DMS53 (cell line): ENCODE measurements around the gene UFL1.
"Not testable (repeated sequence)": the region's sequence is repeated elsewhere in the genome, so short reads cannot be mapped to it uniquely, and the experiment has no call there.

Experiments used
- DNase-seq: peaks from one replicate; lab custom pipeline; 2025; lab: John Stamatoyannopoulos, UW

The UFL1 gene

DNA sequence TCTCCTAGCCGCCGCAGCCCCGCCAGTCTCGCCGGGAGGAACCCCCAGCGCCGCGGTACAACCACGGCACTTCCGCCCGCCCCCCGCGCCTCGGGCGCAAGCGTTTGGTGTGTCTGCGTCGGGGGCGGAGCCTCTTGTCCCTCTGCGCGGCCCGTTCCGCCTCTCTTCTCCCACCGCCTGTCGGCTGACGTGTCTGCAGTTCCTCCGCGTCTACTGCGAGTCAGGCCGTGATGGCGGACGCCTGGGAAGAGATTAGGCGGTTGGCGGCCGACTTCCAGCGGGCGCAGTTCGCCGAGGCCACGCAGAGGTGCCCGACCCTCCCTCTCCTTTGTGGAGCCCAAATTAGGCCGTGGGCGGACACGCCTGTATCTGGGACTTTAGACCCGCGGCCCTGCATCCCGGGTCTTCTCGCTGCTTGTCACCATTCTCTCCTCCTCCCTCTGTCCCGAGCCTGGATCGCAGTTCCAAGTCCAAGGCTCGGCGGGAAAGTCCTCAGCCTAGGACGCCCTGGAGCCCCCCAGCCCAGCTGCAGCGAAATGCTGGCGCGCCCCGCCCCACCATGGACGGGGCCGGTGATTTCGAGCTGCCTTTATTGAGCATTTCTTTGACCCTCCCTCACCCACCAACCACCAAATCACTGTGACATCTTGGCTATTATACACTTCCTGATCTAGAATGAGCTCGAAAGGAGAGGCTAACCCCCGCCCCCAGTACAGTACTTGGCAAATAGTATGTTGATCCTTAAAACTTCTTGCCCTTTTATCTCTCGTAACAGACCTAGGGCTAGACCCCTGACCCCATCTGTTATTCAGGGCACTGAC, at the start of gene UFL1:
TSS of gene UFL1 (plus strand) at position 163 of the 821 bp plus-strand sequence. CDS start at position 231, 68 bp downstream.
- DNase-seq = peak; percentile 94

GRCh38 chr6:96472291-96472690, 49.3 kb upstream of the UFL1 start:
- not testable (repeated sequence) for DNase-seq

DNA sequence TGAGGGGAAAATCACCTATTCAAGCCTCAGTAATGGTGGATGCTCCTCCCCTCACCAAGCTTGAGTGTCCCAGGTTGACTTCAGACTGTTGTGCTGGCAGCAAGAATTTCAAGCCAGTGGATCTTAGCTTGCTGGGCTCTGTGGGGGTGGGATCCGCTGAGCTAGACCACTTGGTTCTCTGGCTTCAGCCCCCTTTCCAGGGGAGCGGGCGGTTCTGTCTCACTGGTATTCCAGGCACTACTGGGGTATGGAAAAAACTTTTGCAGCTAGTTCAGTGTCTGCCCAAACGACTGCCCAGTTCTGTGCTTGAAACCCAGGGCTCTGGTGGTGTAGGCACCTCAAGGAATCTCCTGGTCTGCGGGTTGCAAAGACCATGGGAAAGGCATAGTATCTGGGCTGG, 42.9 kb upstream of the UFL1 start:
- DNase-seq = no peak

GRCh38 chr6:96491926-96492325, 29.7 kb upstream of the UFL1 start:
- DNase-seq = no peak

GRCh38 chr6:96499781-96500180, 21.8 kb upstream of the UFL1 start:
- peak; percentile 84 for DNase-seq

GRCh38 chr6:96502915-96503314, 18.7 kb upstream of the UFL1 start:
- DNase-seq = no peak

GRCh38 chr6:96505363-96505762, 16.2 kb upstream of the UFL1 start:
- no peak for DNase-seq

DNA sequence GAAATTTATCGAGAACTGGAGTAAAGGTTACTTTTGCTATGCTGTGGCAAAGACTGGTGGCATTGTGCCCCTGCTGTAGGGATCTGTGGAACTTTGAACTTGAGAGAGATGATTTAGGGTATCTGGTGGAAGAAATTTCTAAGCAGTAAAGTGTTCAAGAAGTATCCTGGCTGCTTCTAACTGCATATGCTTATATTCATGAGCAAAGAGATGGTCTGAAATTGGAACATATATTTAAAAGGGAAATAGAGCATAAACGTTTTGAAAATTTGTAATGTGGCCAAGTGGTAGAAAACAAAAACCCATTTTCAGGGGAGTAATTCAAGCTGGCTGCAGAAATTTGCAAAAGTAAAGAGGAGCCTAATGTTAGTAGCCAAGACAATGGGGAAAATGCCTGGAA, 12.3 kb upstream of the UFL1 start:
- no peak for DNase-seq

- DNase-seq = peak; percentile 54
Measured at GRCh38 chr6:96520171-96521115, 1.2 kb upstream of the UFL1 start.

GRCh38 chr6:96521306-96521643, 331 bp upstream of the UFL1 start:
- peak; percentile 66 for DNase-seq

- DNase-seq = peak; percentile 42
Measured at GRCh38 chr6:96522465-96523009, 931 bp downstream of the UFL1 start.

GRCh38 chr6:96528193-96528592, 6.6 kb downstream of the UFL1 start:
- DNase-seq = no peak

GRCh38 chr6:96532399-96532798, 10.8 kb downstream of the UFL1 start:
- no peak for DNase-seq

GRCh38 chr6:96537726-96538125, 16.1 kb downstream of the UFL1 start:
- no peak for DNase-seq

- peak; percentile 34 for DNase-seq
Measured at GRCh38 chr6:96542702-96543101, 21.1 kb downstream of the UFL1 start.

GRCh38 chr6:96545882-96546281, 24.3 kb downstream of the UFL1 start:
- no peak for DNase-seq

DNA sequence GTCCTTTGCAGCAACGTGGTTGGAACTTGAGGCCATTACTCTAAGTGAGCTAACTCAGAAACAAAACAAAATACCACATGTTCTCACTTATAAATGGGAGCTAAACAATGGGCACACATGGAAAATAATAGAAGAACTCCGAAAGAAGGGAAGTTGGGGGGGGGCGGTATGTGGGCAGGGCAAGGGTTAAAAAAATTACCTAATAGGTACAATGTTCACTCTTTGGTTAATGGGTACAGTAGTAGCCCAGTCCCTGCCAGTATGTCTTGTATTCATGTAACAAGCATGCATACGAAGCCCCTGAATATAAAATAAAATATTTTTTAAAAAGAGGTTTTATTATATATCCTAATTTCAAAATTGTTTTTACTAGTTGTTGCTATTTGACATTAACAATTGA, 26.0 kb downstream of the UFL1 start:
- no peak for DNase-seq

- no peak for DNase-seq
Measured at GRCh38 chr6:96554558-96554957, 33.0 kb downstream of the UFL1 start.

GRCh38 chr6:96559740-96560139, 38.1 kb downstream of the UFL1 start:
- not testable (repeated sequence) for DNase-seq

DNA sequence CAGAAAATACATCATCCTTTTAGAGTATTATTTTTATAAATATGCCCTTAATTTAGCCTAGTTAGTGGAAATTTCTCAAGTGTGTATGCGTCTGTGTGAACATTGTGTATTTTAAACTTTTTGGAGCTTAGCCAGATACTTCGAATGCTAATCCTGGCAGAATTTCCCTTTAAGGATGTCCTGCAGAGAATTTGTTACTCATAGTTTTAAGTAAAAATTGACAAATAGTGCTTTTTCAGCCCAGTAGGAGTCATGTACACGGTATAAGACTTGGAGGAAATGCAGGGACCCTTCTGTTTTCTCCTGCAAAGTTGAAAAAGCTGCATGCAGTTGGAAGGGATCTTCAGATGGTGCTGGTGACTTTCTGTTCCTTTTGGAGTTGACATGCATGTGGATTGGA, 41.3 kb downstream of the UFL1 start, which contains the start of gene FHL5:
TSS of gene FHL5 (plus strand) at position 243 of the 400 bp plus-strand sequence. CDS start 40,486 bp downstream, outside the sequence.
- DNase-seq = no peak

DNA sequence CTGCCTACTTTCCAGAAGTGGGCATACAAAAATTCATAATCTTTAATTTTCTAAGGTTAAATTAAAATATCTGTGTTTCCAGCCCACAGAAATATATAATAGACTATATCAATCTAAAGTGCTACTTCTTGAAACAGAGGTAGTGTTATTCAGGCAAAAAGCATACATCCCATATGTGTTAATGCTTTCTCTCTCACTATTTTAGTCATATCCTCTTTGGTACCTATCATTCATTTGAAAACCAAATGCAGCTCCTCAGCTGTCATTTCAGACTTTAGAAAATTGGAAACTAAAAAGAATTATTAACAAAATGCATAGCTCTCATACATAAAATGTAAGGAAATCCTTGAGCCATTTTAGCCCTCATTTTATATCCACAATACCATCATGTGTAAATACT, 42.2 kb downstream of the UFL1 start:
- no peak for DNase-seq

- no peak for DNase-seq
Measured at GRCh38 chr6:96570053-96570452, 48.4 kb downstream of the UFL1 start.

GRCh38 chr6:96571551-96571950, 49.9 kb downstream of the UFL1 start:
- DNase-seq = no peak
